ENCODE data around the gene APCDD1L. TPM values are rescaled to one million over a fixed set of nuclear protein-coding genes. Genes with fewer than 3 reads are reported as not detected.

Gene APCDD1L
- total RNA-seq, 1 donor: 16.3 TPM

GRCh38 chr20:58433759-58434158, 81.4 kb downstream of the APCDD1L start:
- Histone ChIP-seq H3K4me2 (ENCODE audit: insufficient read depth, low read length) (no peak overlapping the region), H3K79me2 (ENCODE audit: insufficient read depth, low read length) (peaks cover 95% of the 10 kb centered on the region), H3K9me3 (ENCODE audit: low read depth, low read length) (no peaks in the 10 kb centered on the region), H3K4me1 (ENCODE audit: insufficient read depth, low read length) (peaks cover 27% of the 10 kb centered on the region), H4K20me1 (ENCODE audit: insufficient read depth, low read length) (peaks cover 52% of the 10 kb centered on the region), H2AFZ (ENCODE audit: low read length) (no peak overlapping the region), H3K4me3 (ENCODE audit: insufficient read depth, low read length) (no peak overlapping the region), H3K36me3 (ENCODE audit: insufficient read depth, low read length) (peaks cover 9% of the 10 kb centered on the region), H3K27ac (ENCODE audit: low read depth, low read length) (peak overlapping the region; percentile 40), H3K27me3 (ENCODE audit: insufficient read depth, low read length) (no peaks in the 10 kb centered on the region)
- TF ChIP-seq, protein P1, sequence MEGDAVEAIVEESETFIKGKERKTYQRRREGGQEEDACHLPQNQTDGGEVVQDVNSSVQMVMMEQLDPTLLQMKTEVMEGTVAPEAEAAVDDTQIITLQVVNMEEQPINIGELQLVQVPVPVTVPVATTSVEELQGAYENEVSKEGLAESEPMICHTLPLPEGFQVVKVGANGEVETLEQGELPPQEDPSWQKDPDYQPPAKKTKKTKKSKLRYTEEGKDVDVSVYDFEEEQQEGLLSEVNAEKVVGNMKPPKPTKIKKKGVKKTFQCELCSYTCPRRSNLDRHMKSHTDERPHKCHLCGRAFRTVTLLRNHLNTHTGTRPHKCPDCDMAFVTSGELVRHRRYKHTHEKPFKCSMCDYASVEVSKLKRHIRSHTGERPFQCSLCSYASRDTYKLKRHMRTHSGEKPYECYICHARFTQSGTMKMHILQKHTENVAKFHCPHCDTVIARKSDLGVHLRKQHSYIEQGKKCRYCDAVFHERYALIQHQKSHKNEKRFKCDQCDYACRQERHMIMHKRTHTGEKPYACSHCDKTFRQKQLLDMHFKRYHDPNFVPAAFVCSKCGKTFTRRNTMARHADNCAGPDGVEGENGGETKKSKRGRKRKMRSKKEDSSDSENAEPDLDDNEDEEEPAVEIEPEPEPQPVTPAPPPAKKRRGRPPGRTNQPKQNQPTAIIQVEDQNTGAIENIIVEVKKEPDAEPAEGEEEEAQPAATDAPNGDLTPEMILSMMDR (IDR thresholded peaks at IDR 0.05; ENCODE audit: extremely low read depth, low read depth, low read length): no peak
- DNase-seq (ENCODE audit: insufficient read length, low spot score, missing footprints): peak; percentile 88

DNA sequence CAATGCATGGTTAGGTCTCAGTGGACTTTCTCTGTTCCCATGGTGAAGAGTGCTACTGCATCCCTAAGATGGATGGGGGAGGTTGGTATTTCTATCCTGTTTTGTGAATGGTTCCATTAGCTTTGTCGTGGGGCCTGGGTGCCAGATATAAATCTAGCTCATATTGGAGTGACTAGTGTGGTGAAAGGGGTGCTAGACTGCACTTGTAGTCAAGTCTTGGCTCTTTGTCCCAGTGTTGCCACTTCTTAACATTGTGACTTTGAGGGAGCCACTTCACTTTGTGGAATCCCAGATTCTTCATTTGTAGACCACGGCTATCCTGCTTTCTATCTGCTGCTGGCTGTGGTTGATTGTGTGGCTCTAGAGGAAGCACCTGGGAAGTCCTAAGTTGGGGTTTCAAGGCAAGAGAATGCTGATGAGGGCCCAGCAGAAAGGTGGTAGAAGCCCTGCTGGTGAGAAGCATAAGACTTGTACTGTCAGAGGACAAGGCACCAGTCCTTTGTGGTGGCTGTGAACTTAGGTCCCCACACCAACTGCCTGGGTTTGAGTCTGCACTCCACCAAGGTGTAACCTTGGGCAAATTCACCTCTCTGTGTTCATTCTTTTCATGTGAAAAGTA, 82.1 kb downstream of the APCDD1L start:
- peak overlapping the region; percentile 40 for H3K27ac ChIP-seq (ENCODE audit: low read depth, low read length)
- H3K4me2 ChIP-seq (ENCODE audit: insufficient read depth, low read length): no peak overlapping the region
- TF ChIP-seq, protein P1 (IDR thresholded peaks at IDR 0.05; ENCODE audit: extremely low read depth, low read depth, low read length): no peak
- peaks cover 97% of the 10 kb centered on the region for H3K79me2 ChIP-seq (ENCODE audit: insufficient read depth, low read length)
- H3K4me1 ChIP-seq (ENCODE audit: insufficient read depth, low read length): peaks cover 27% of the 10 kb centered on the region
- no peak for DNase-seq (ENCODE audit: insufficient read length, low spot score, missing footprints)
- no peaks in the 10 kb centered on the region for H3K27me3 ChIP-seq (ENCODE audit: insufficient read depth, low read length)
- H3K9me3 ChIP-seq (ENCODE audit: low read depth, low read length): no peaks in the 10 kb centered on the region
- peaks cover 9% of the 10 kb centered on the region for H3K36me3 ChIP-seq (ENCODE audit: insufficient read depth, low read length)
- H4K20me1 ChIP-seq (ENCODE audit: insufficient read depth, low read length): peaks cover 52% of the 10 kb centered on the region
- H2AFZ ChIP-seq (ENCODE audit: low read length): no peak overlapping the region
- no peak overlapping the region for H3K4me3 ChIP-seq (ENCODE audit: insufficient read depth, low read length)

DNA sequence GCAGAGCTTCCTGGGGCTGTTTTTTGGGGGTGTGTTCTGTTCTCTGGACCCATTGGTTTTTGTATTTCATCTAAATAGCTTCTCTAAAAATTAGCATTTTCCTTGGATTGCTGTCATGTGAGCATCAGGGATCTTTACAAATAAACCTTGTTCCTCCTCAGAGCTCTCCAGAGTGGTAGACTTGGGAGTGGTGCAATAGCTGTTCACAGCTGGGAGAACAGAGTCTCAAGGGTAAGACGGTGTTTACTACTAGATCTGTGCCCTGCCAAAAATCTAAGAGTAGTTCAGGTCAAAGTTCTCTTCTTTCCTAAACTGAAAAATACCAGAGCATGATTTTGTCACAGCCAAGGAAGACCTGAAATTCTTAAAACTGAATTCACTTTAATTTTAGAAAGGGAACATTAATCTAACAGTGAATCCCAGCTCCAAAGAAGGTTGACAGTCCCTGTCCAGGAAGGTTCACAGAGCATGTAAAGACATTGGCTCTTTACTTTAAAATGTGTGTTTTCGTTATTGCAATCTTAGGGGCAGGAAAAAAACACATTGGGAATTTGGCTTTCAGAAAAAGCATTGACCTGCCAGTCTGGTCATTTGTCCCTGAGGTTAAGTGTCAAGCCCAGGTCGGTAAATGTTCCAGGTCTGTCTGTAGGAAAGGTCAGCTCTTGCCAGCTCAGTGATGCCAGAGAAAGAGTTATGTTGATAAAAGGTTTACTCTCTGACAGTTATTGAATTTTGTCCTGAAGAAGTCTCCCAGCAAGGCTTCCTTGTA, 82.8 kb downstream of the APCDD1L start:
- Histone ChIP-seq H3K9me3 (ENCODE audit: low read depth, low read length) (no peaks in the 10 kb centered on the region), H3K4me2 (ENCODE audit: insufficient read depth, low read length) (no peak overlapping the region), H3K4me3 (ENCODE audit: insufficient read depth, low read length) (no peak overlapping the region), H3K27me3 (ENCODE audit: insufficient read depth, low read length) (no peaks in the 10 kb centered on the region), H2AFZ (ENCODE audit: low read length) (no peak overlapping the region), H4K20me1 (ENCODE audit: insufficient read depth, low read length) (peaks cover 48% of the 10 kb centered on the region), H3K79me2 (ENCODE audit: insufficient read depth, low read length) (peaks cover 97% of the 10 kb centered on the region), H3K27ac (ENCODE audit: low read depth, low read length) (peak overlapping the region; percentile 22), H3K4me1 (ENCODE audit: insufficient read depth, low read length) (peaks cover 27% of the 10 kb centered on the region), H3K36me3 (ENCODE audit: insufficient read depth, low read length) (peaks cover 9% of the 10 kb centered on the region)
- no peak for DNase-seq (ENCODE audit: insufficient read length, low spot score, missing footprints)
- TF ChIP-seq, protein P1 (IDR thresholded peaks at IDR 0.05; ENCODE audit: extremely low read depth, low read depth, low read length): no peak

- H3K27ac ChIP-seq (ENCODE audit: low read depth, low read length): peak overlapping the region; percentile 22
- H4K20me1 ChIP-seq (ENCODE audit: insufficient read depth, low read length): peaks cover 52% of the 10 kb centered on the region
- no peaks in the 10 kb centered on the region for H3K27me3 ChIP-seq (ENCODE audit: insufficient read depth, low read length)
- peaks cover 9% of the 10 kb centered on the region for H3K36me3 ChIP-seq (ENCODE audit: insufficient read depth, low read length)
- no peak for DNase-seq (ENCODE audit: insufficient read length, low spot score, missing footprints)
- H3K4me3 ChIP-seq (ENCODE audit: insufficient read depth, low read length): no peak overlapping the region
- TF ChIP-seq, protein P1 (IDR thresholded peaks at IDR 0.05; ENCODE audit: extremely low read depth, low read depth, low read length): no peak
- no peak overlapping the region for H2AFZ ChIP-seq (ENCODE audit: low read length)
- peaks cover 98% of the 10 kb centered on the region for H3K79me2 ChIP-seq (ENCODE audit: insufficient read depth, low read length)
- H3K4me1 ChIP-seq (ENCODE audit: insufficient read depth, low read length): peaks cover 27% of the 10 kb centered on the region
- H3K4me2 ChIP-seq (ENCODE audit: insufficient read depth, low read length): no peak overlapping the region
- no peaks in the 10 kb centered on the region for H3K9me3 ChIP-seq (ENCODE audit: low read depth, low read length)
Measured at GRCh38 chr20:58431134-58431533, 84.1 kb downstream of the APCDD1L start.

Measured in osteoblast (primary cell).